ENCODE results near the gene NTM. TPM values are rescaled to one million over a fixed set of nuclear protein-coding genes. Genes with fewer than 3 reads are reported as not detected.

NTM gene
- total and polyA plus RNA-seq, 2 of the 8 experiments (the other 6 are each of a cell fraction or from before 2014, with no cell fraction given), result 13.4 to 20.0 TPM

DNA sequence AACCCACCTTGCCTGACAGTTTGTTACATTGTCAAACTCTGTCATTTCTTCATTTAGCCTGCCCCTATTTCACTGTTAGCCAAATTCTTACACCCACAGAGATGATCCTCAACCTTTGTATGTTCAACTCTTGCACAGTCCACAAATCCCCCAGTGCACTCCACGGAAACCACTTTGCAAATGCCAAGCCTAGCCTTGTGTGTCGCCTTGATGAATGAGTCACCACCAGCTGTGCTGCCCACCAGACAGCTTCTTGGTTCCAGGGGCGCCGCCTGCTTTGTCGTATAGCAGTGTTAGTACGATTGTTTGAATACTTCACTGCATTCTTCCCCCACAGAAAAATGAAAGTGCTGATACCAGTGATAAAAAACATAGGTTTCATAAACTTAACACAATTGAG lies 686.3 kb downstream of the NTM start:
- Histone ChIP-seq H3K27ac (ENCODE audit: low read depth, low read length) (no peak overlapping the region), H3K79me1 (ENCODE audit: low read depth, low read length) (no peaks in the 10 kb centered on the region), H3K4me3 (ENCODE audit: extremely low read depth in 1 of 4, insufficient read depth in 2 of 4, low read depth in 3 of 4, low read length in 4 of 4) (no peak overlapping the region), H3K4me1 (replicated peaks in 1 of 4; ENCODE audit: control insufficient read depth in 3 of 4, insufficient read depth in 4 of 4, low read length in 3 of 4) (no peaks in the 10 kb centered on the region), H3K56ac (replicated peaks; ENCODE audit: insufficient read length, low read depth, low read length) (no peak overlapping the region), H3K23ac (ENCODE audit: insufficient read length) (no peak overlapping the region), H3K18ac (ENCODE audit: extremely low read depth, low read length) (no peak overlapping the region), H3K9me3 (ENCODE audit: insufficient read depth in 2 of 2, low read depth in 1 of 2, low read length in 1 of 2) (no peaks in the 10 kb centered on the region), H3K23me2 (ENCODE audit: low read depth, low read length) (no peaks in the 10 kb centered on the region; the same call in 1 of the 2 replicates), H4K8ac (ENCODE audit: extremely low read depth, insufficient read depth, low read length) (no peak overlapping the region), H2BK15ac (ENCODE audit: low read length) (no peak overlapping the region), H2BK120ac (replicated peaks; ENCODE audit: low read depth, low read length) (no peak overlapping the region), H3K79me2 (ENCODE audit: control insufficient read depth in 1 of 2, insufficient read depth in 2 of 2, low read length in 2 of 2) (no peaks in the 10 kb centered on the region), H4K91ac (replicated peaks; ENCODE audit: insufficient read length, low read length) (no peak overlapping the region), H2BK20ac (ENCODE audit: low read length) (no peak overlapping the region), H3K4me2 (ENCODE audit: insufficient read depth in 1 of 2, low read depth in 2 of 2, low read length in 2 of 2) (no peak overlapping the region), H2BK5ac (ENCODE audit: low read depth, low read length) (no peak overlapping the region), H3K36me3 (ENCODE audit: control insufficient read depth in 2 of 4, insufficient read depth in 4 of 4, low read length in 3 of 4) (no peaks in the 10 kb centered on the region), H4K5ac (ENCODE audit: insufficient read length, low read depth, low read length) (no peak overlapping the region), H2BK12ac (ENCODE audit: low read depth, low read length) (no peak overlapping the region; the same call in 1 of the 2 replicates), H2AFZ (ENCODE audit: low read length) (no peak overlapping the region), H4K20me1 (replicated peaks in 1 of 2; ENCODE audit: control insufficient read depth in 1 of 2, insufficient read depth in 2 of 2, low read length in 2 of 2) (no peaks in the 10 kb centered on the region), H3K27me3 (replicated peaks in 1 of 4; ENCODE audit: control insufficient read depth in 3 of 4, extremely low read depth in 1 of 4, insufficient read depth in 3 of 4, low read length in 3 of 4) (no peaks in the 10 kb centered on the region), H3K14ac (ENCODE audit: insufficient read length) (no peak overlapping the region), H3K9ac (replicated peaks in 1 of 4; ENCODE audit: extremely low read depth in 1 of 4, low read depth in 3 of 4, low read length in 3 of 4) (no peak overlapping the region), H3K4ac (replicated peaks; ENCODE audit: insufficient read length, low read depth, low read length) (no peak overlapping the region), H2AK5ac (ENCODE audit: low read depth, low read length) (no peak overlapping the region)
- 79% methylated on average over 6 of the region's 6 CpGs; no CpG with 5 or more reads in 1 of the 2 experiments for WGBS, 2 experiments (ENCODE audit: extremely low coverage in 1 of 2, insufficient coverage in 1 of 2, insufficient read length in 1 of 2, insufficient replicate concordance in 2 of 2, low coverage in 1 of 2, low lambda C conversion rate in 2 of 2, missing lambda C conversion rate in 1 of 2)
- CTCF ChIA-PET (ENCODE audit: partially characterized antibody), result interaction anchor here (0.7 to 1.3 kb wide), 3 partner anchors 27 to 472 kb away, joined by 3 to 4 read pairs (median 3); no protein-coding TSS in a partner anchor
- FAIRE-seq, result no peak
- POLR2A ChIA-PET (ENCODE audit: partially characterized antibody), result interaction anchor here (0.7 kb wide), 1 partner anchor 1475 kb away, joined by 3 read pairs; no protein-coding TSS in a partner anchor
- DNase-seq (ENCODE audit: low read depth in 1 of 2, low spot score in 2 of 2), result no peak
- no peak for TF ChIP-seq ZNF274 (IDR thresholded peaks at IDR 0.05; ENCODE audit: borderline replicate concordance, extremely low read depth, low read length)
- TF ChIP-seq SAP30 (IDR thresholded peaks at IDR 0.05; ENCODE audit: insufficient read depth, insufficient replicate concordance, low read length), result no peak
- TF ChIP-seq GABPA (IDR thresholded peaks at IDR 0.05; ENCODE audit: borderline replicate concordance, insufficient read depth, low read length), result no peak
- TF ChIP-seq ATF3 (IDR thresholded peaks at IDR 0.05; ENCODE audit: insufficient read depth, low read depth, low read length), result no peak
- TF ChIP-seq TAF7 (optimal IDR thresholded peaks at IDR 0.05; ENCODE audit: borderline replicate concordance, low read depth, low read length), result no peak
- TF ChIP-seq NANOG (IDR thresholded peaks at IDR 0.05; ENCODE audit: insufficient read depth, low read depth, low read length, poor library complexity, severe bottlenecking), result no peak
- no peak for TF ChIP-seq SIRT6 (IDR thresholded peaks at IDR 0.05; ENCODE audit: low read length)
- no peak for TF ChIP-seq SP1 (IDR thresholded peaks at IDR 0.05; ENCODE audit: low read depth, low read length)
- TF ChIP-seq RXRA (IDR thresholded peaks at IDR 0.05; ENCODE audit: insufficient read depth, low read depth, low read length), result no peak
- no peak for TF ChIP-seq TCF12 (IDR thresholded peaks at IDR 0.05; ENCODE audit: low read depth, low read length)
- TF ChIP-seq RFX5 (IDR thresholded peaks at IDR 0.05; ENCODE audit: borderline replicate concordance, low read depth, low read length), result no peak
- no peak for TF ChIP-seq E2F6 (IDR thresholded peaks at IDR 0.05)
- no peak for TF ChIP-seq CBX8 (IDR thresholded peaks at IDR 0.05; ENCODE audit: borderline replicate concordance, low read depth, low read length)
